Loucy (cell line): Measurements from ENCODE around the gene ADIG.

ENCODE experiments used
- CTCF ChIP-seq: fragments of 200-600 bp; sonication (generic); conservative IDR thresholded peaks from 2 replicates; pipeline ENCODE4 v1.5.1; 2014; ENCODE audit warnings: mild to moderate bottlenecking, antibody characterized with exemption, low read length
- EZH2phosphoT487 ChIP-seq: fragments of 200-600 bp; IDR thresholded peaks from 2 replicates; pipeline ENCODE4 v1.6.1; 2018; ENCODE audit warnings: antibody characterized with exemption, mild to moderate bottlenecking, moderate library complexity, borderline replicate concordance

- no peak for TF ChIP-seq CTCF
- no peak for TF ChIP-seq EZH2phosphoT487
Observed at GRCh38 chr20:38555395-38555794, 25.6 kb upstream of the ADIG start.
